SH-SY5Y (cell line): ENCODE measurements around the gene CENPB.

Source experiments
- GATA2 ChIP-seq: IDR thresholded peaks from 2 replicates; pipeline ENCODE4 v1.6.1; 2011; ENCODE audit warnings: mild to moderate bottlenecking, low read depth, low read length
- GATA3 ChIP-seq: IDR thresholded peaks from 2 replicates; pipeline ENCODE4 v1.6.1; 2011; ENCODE audit warnings: low read depth, mild to moderate bottlenecking, low read length, moderate library complexity

DNA sequence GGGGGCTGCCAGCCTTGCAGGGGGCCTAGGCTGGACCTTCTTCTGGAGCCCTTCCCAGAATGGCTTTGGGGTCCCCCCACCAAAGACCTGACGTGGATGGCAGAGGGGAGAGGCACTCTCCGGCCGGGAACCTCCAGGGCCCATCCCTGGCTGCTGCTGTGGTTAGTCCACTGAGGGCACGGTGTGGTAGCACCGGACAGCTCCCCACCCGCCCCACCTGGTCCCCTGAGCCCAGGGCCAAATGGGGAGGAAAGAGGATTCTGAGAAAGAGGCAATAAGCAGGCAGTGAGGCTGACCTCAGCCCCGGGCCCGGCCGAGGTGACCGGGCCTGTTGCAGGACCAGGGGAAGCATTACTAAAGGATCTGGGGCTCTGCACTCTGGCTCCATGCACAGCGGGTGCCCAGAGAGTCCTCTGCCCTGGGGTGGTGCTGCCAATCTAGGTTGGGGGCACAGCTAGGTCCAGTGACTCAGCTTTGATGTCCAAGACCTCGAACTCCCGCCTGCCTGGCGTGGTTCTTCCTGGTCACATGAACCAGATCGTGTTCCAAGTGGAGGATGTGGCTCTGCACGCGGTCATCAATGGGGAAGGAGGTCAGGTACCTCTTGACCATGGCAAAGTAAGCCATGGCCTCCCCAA is 2.2 kb downstream of the CENPB start:
- TF ChIP-seq GATA2 (no peak), GATA3 (no peak)
